Large intestine (tissue), 3 donors: ENCODE results near the gene PNPLA7. TPM values are rescaled to one million over a fixed set of nuclear protein-coding genes. Genes with fewer than 3 reads are reported as not detected.
A peak's percentile ranks its signal among the peaks of the same experiment; 100 is the strongest.
"Not testable (repeated sequence)": the region's sequence is repeated elsewhere in the genome, so short reads cannot be mapped to it uniquely, and the experiment has no call there.

Experiments used
- DNase-seq, 2 donors: peaks; one replicate each; pipeline versions ENCODE4 v3.0.0 to v3.0.0-alpha.2; 2013
- H3K27ac ChIP-seq: one replicate; pipeline ENCODE4 v1.5.1; 2013; ENCODE audit warnings: low read length
- H3K27me3 ChIP-seq: 2 replicates; pipeline ENCODE4 v1.6.1; 2013; ENCODE audit warnings: low read length; ENCODE audit not compliant: control insufficient read depth, insufficient read depth
- H3K36me3 ChIP-seq: 2 replicates; pipeline ENCODE4 v1.6.1; 2013; ENCODE audit warnings: low read length; ENCODE audit not compliant: control insufficient read depth, insufficient read depth
- H3K4me1 ChIP-seq: one replicate; pipeline ENCODE4 v1.6.1; 2013; ENCODE audit warnings: low read length; ENCODE audit not compliant: control insufficient read depth, insufficient read depth
- H3K4me3 ChIP-seq: one replicate; pipeline ENCODE4 v1.5.1; 2013; ENCODE audit warnings: low read length
- H3K9me3 ChIP-seq: one replicate; pipeline ENCODE4 v1.6.1; 2013; ENCODE audit warnings: mild to moderate bottlenecking, low read depth, low read length, moderate library complexity; ENCODE audit not compliant: control insufficient read depth
- WGBS: methylation state at CpG from one replicate; pipeline ENCODE4 v1.1.5; 2013; ENCODE audit warnings: low lambda C conversion rate; ENCODE audit not compliant: insufficient coverage; 5-methylcytosine and 5-hydroxymethylcytosine counted together
- polyA plus RNA-seq: library from polyadenylated mRNA; unstranded; fragments of 120-200 nt; gene quantifications from one replicate; pipeline ENCODE4 v1.2.1, GENCODE V29; 2013

PNPLA7 gene
- polyA plus RNA-seq, 1 donor = 7.2 TPM

- Histone ChIP-seq H3K27ac (no peak overlapping the region), H3K36me3 (no peaks in the 10 kb centered on the region), H3K27me3 (no peaks in the 10 kb centered on the region), H3K9me3 (no peaks in the 10 kb centered on the region), H3K4me1 (peaks cover 4% of the 10 kb centered on the region), H3K4me3 (no peak overlapping the region)
- no CpG with 5 or more reads among the region's 30 CpGs for WGBS
- DNase-seq = no peak
These were observed 35.4 kb downstream of the PNPLA7 start for GRCh38 chr9:137514691-137515337.

GRCh38 chr9:137513801-137514570 is 36.2 kb downstream of the PNPLA7 start:
- not testable (repeated sequence) for H3K4me1 ChIP-seq, H3K4me3 ChIP-seq, H3K27ac ChIP-seq, H3K27me3 ChIP-seq, DNase-seq, H3K9me3 ChIP-seq, H3K36me3 ChIP-seq
- no CpG with 5 or more reads among the region's 42 CpGs for WGBS

GRCh38 chr9:137513136-137513535 is 37.1 kb downstream of the PNPLA7 start:
- H3K36me3 ChIP-seq, H3K9me3 ChIP-seq, H3K27ac ChIP-seq, DNase-seq, H3K27me3 ChIP-seq, H3K4me1 ChIP-seq, H3K4me3 ChIP-seq: not testable (repeated sequence)
- WGBS = 100% methylated on average over 1 of the region's 5 CpGs

- no peaks in the 10 kb centered on the region for H3K27me3 ChIP-seq
- H3K9me3 ChIP-seq = no peaks in the 10 kb centered on the region
- peaks cover 4% of the 10 kb centered on the region for H3K4me1 ChIP-seq
- no peak overlapping the region for H3K27ac ChIP-seq
- DNase-seq = peak; percentile 57 to 82
- H3K36me3 ChIP-seq = no peaks in the 10 kb centered on the region
- WGBS = 90% methylated on average over 2 of the region's 25 CpGs
- H3K4me3 ChIP-seq = no peak overlapping the region
These were observed 38.3 kb downstream of the PNPLA7 start for GRCh38 chr9:137511758-137512463.

GRCh38 chr9:137511126-137511525 is 39.1 kb downstream of the PNPLA7 start:
- not testable (repeated sequence) for H3K9me3 ChIP-seq, H3K4me3 ChIP-seq, H3K4me1 ChIP-seq, H3K27me3 ChIP-seq, DNase-seq, H3K27ac ChIP-seq, H3K36me3 ChIP-seq
- WGBS = no CpG with 5 or more reads among the region's 22 CpGs

- Histone ChIP-seq H3K9me3 (peaks cover 7% of the 10 kb centered on the region), H3K4me3 (no peak overlapping the region), H3K27me3 (no peaks in the 10 kb centered on the region), H3K27ac (no peak overlapping the region), H3K36me3 (no peaks in the 10 kb centered on the region), H3K4me1 (peaks cover 4% of the 10 kb centered on the region)
- no peak for DNase-seq
- 97% methylated on average over 5 of the region's 14 CpGs for WGBS
These were observed 41.0 kb downstream of the PNPLA7 start for GRCh38 chr9:137509198-137509597.

GRCh38 chr9:137506702-137507171 is 43.5 kb downstream of the PNPLA7 start:
- no peak for DNase-seq
- no CpG with 5 or more reads among the region's 26 CpGs for WGBS
- Histone ChIP-seq H3K27ac (no peak overlapping the region), H3K4me3 (no peak overlapping the region), H3K4me1 (peaks cover under 1% of the 10 kb centered on the region), H3K36me3 (no peaks in the 10 kb centered on the region), H3K27me3 (no peaks in the 10 kb centered on the region), H3K9me3 (peaks cover 12% of the 10 kb centered on the region)

- H3K4me3 ChIP-seq = no peak overlapping the region
- no CpG with 5 or more reads among the region's 15 CpGs for WGBS
- H3K4me1 ChIP-seq = no peaks in the 10 kb centered on the region
- peaks cover 13% of the 10 kb centered on the region for H3K9me3 ChIP-seq
- no peak for DNase-seq
- no peak overlapping the region for H3K27ac ChIP-seq
- no peaks in the 10 kb centered on the region for H3K27me3 ChIP-seq
- no peaks in the 10 kb centered on the region for H3K36me3 ChIP-seq
These were observed 43.9 kb downstream of the PNPLA7 start for GRCh38 chr9:137506274-137506673.

- Histone ChIP-seq H3K9me3 (peaks cover 20% of the 10 kb centered on the region), H3K36me3 (no peaks in the 10 kb centered on the region), H3K27ac (no peak overlapping the region), H3K4me1 (no peaks in the 10 kb centered on the region), H3K4me3 (no peak overlapping the region), H3K27me3 (no peaks in the 10 kb centered on the region)
- no peak for DNase-seq
- WGBS = no CpG with 5 or more reads among the region's 28 CpGs
These were observed 44.6 kb downstream of the PNPLA7 start for GRCh38 chr9:137505421-137506140.

- Histone ChIP-seq H3K27ac (no peak overlapping the region), H3K4me3 (no peak overlapping the region), H3K27me3 (no peaks in the 10 kb centered on the region), H3K4me1 (no peaks in the 10 kb centered on the region), H3K9me3 (peaks cover 21% of the 10 kb centered on the region), H3K36me3 (no peaks in the 10 kb centered on the region)
- DNase-seq = no peak
- WGBS = 87% methylated on average over 3 of the region's 7 CpGs
These were observed 45.8 kb downstream of the PNPLA7 start for GRCh38 chr9:137504432-137504777.
